Measurements from ENCODE around the gene TCAP. TPM values are rescaled to one million over a fixed set of nuclear protein-coding genes. Genes with fewer than 3 reads are reported as not detected.

The TCAP gene
- total RNA-seq, 1 donor from 2014 or later: 2.3 TPM

DNA sequence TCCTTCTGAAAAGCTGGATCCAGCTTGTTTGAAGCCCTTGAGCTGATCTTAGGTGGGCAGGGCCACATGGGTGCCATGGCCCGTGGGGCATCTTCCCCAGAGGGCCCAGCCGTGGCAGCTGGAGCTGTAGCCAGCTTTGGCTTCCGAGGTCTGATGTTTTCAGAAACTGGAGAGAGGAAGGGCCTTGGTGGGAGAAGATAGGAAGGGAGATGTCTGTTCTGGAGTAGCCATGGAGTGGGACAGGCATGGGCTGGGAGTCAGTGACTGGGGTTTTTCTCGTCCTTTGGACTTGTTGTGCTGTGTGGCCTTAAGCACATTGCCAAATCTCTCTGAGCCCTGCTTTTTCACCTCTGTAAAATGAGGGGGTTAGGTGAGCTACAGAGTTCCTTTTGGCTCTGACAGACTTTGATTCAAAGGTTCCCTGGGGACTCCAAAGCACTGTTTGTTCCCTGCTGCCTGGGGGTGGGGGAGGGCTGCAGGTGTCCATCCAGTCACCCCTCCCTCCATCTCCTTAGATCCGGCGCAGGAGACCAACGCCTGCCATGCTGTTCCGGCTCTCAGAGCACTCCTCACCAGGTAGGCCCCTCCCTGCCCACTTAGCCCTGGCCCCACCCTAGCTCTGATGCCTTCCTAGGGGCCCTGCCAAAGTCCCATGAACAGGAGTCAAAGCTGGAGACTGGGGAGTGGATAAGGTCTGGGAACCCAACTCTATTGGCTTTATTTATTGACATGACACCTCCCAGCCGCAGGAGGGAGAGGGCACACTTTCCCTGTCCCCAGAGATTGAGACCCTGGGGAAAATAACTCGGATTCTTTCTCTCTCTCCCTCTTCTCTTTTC is 36.3 kb upstream of the TCAP start:
- H3K9me3 Mint-ChIP-seq: no peaks in the 10 kb centered on the region
- H3K36me3 Mint-ChIP-seq: no peaks in the 10 kb centered on the region
- no peak for DNase-seq (ENCODE audit: low spot score in 2 of 2, unreplicated experiment in 2 of 2)
- H3K4me3 Mint-ChIP-seq: no peak overlapping the region
- no peak overlapping the region for H3K27ac Mint-ChIP-seq
- TF ChIP-seq, protein P1, sequence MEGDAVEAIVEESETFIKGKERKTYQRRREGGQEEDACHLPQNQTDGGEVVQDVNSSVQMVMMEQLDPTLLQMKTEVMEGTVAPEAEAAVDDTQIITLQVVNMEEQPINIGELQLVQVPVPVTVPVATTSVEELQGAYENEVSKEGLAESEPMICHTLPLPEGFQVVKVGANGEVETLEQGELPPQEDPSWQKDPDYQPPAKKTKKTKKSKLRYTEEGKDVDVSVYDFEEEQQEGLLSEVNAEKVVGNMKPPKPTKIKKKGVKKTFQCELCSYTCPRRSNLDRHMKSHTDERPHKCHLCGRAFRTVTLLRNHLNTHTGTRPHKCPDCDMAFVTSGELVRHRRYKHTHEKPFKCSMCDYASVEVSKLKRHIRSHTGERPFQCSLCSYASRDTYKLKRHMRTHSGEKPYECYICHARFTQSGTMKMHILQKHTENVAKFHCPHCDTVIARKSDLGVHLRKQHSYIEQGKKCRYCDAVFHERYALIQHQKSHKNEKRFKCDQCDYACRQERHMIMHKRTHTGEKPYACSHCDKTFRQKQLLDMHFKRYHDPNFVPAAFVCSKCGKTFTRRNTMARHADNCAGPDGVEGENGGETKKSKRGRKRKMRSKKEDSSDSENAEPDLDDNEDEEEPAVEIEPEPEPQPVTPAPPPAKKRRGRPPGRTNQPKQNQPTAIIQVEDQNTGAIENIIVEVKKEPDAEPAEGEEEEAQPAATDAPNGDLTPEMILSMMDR (IDR thresholded peaks at IDR 0.05; ENCODE audit: unreplicated experiment): no peak
- peaks cover 28% of the 10 kb centered on the region for H3K4me1 Mint-ChIP-seq
- peaks cover 72% of the 10 kb centered on the region for H3K27me3 Mint-ChIP-seq (ENCODE audit: low read depth)

DNA sequence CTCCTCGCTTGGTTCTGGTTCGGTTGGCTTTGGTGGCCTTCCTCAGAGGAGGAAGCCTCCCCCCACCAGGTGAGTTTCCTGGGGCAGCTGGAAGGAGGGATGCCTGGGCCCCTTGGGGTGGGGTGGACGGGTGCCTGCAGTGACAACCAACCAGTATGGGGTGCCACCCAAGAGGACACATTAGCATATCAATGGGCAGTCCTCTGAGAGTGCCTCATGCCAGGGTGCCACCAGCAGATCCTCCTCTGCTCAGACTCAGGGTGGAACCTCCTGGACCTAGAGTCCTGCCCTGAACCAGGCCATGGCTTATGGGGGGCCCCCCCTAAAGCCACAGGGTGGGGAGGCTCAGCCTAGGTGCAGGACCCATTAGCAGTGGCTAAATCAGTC is 35.7 kb upstream of the TCAP start:
- Mint-ChIP-seq H3K27ac (no peak overlapping the region), H3K27me3 (ENCODE audit: low read depth) (peaks cover 67% of the 10 kb centered on the region), H3K4me1 (peaks cover 28% of the 10 kb centered on the region), H3K36me3 (no peaks in the 10 kb centered on the region), H3K9me3 (no peaks in the 10 kb centered on the region), H3K4me3 (no peak overlapping the region)
- DNase-seq (ENCODE audit: low spot score in 2 of 2, unreplicated experiment in 2 of 2): no peak
- TF ChIP-seq, protein P1 (IDR thresholded peaks at IDR 0.05; ENCODE audit: unreplicated experiment): no peak

DNA sequence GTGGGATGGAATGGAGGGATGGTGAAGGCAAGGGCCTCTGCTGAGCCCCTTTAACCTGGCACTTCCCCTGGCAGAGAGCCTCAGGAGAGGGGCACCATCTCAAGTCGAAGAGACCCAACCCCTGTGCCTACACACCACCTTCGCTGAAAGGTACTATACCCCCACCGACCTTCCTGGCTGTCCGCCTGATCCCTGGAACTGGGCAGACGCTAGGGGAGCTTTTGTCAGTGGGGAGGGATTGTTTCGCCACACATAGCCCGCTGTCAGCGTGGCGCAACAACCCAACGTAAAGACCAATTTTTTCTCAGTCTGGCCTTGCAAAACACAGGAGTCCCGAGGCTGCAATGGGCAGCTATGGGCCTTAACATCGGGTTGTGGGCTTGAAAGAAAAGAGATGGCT is 35.3 kb upstream of the TCAP start:
- no peaks in the 10 kb centered on the region for H3K9me3 Mint-ChIP-seq
- no peak for DNase-seq (ENCODE audit: low spot score in 2 of 2, unreplicated experiment in 2 of 2)
- H3K27ac Mint-ChIP-seq: no peak overlapping the region
- H3K36me3 Mint-ChIP-seq: no peaks in the 10 kb centered on the region
- peaks cover 28% of the 10 kb centered on the region for H3K4me1 Mint-ChIP-seq
- H3K27me3 Mint-ChIP-seq (ENCODE audit: low read depth): peaks cover 63% of the 10 kb centered on the region
- TF ChIP-seq, protein P1 (IDR thresholded peaks at IDR 0.05; ENCODE audit: unreplicated experiment): no peak
- no peak overlapping the region for H3K4me3 Mint-ChIP-seq

GRCh38 chr17:39631403-39631802 is 33.7 kb upstream of the TCAP start:
- Mint-ChIP-seq H3K4me3 (no peak overlapping the region), H3K9me3 (no peaks in the 10 kb centered on the region), H3K27me3 (ENCODE audit: low read depth) (peaks cover 48% of the 10 kb centered on the region), H3K36me3 (no peaks in the 10 kb centered on the region), H3K27ac (no peak overlapping the region), H3K4me1 (peaks cover 21% of the 10 kb centered on the region)
- TF ChIP-seq, protein P1 (IDR thresholded peaks at IDR 0.05; ENCODE audit: unreplicated experiment): no peak
- no peak for DNase-seq (ENCODE audit: low spot score in 2 of 2, unreplicated experiment in 2 of 2)

DNA sequence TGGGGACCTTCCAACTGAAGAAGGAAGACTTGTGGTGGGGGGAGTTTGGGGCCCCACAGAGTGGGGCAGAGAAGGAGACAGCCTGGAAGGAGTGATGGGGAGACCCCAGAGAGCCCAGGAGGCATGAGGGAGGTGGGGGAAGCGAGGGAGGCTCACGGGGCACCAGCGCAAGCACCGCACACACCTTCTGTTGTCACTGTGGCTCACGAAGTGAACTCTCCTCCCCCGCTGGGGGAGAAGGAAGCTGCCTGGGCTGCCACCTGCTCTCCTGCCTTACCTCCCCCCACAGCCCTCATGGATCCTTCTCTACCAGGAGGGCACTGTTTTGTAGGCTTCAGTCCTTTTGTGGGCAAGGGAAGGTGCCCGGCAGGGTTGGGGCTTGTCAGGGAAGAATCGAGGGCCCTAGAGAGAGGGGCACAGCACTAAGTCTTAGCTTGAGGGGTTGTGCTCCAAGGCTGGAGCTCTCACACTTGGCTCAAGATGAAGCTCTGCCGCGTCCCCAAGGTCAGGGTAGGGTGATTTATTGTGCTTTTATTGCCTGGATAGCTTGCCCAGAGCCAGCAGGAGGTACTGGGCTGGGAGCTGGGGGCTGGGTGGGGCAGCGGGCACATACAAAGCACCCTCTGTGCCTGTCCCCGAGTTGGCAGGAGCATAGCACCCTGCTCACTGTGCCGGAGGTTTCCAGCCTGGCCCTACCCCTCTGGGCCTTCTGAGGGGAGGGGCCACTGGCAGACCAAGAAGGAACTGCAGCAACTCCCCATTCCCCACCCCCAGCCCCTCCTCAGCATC is 32.8 kb upstream of the TCAP start:
- Mint-ChIP-seq H3K27ac (no peak overlapping the region), H3K36me3 (no peaks in the 10 kb centered on the region), H3K9me3 (no peaks in the 10 kb centered on the region), H3K4me3 (no peak overlapping the region), H3K4me1 (peaks cover 21% of the 10 kb centered on the region), H3K27me3 (ENCODE audit: low read depth) (peaks cover 39% of the 10 kb centered on the region)
- no peak for DNase-seq (ENCODE audit: low spot score in 2 of 2, unreplicated experiment in 2 of 2)
- TF ChIP-seq, protein P1 (IDR thresholded peaks at IDR 0.05; ENCODE audit: unreplicated experiment): no peak

All from mesothelial cell of epicardium (in vitro differentiated cells).